Activated T-cell treated with anti-CD3 and anti-CD28 coated beads for 24 hours (primary cell): ENCODE results near the gene ABTB2.

Experiments used
- DNase-seq: peaks from one replicate; pipeline ENCODE4 v3.0.0-alpha.2; 2020; ENCODE audit warnings: low read depth

Gene ABTB2

GRCh38 chr11:34314936-34315335 is 42.9 kb downstream of the ABTB2 start:
- DNase-seq: no peak

- no peak for DNase-seq
Measured at GRCh38 chr11:34314176-34314575, 43.6 kb downstream of the ABTB2 start.

GRCh38 chr11:34313099-34313517 is 44.7 kb downstream of the ABTB2 start:
- no peak for DNase-seq

DNA sequence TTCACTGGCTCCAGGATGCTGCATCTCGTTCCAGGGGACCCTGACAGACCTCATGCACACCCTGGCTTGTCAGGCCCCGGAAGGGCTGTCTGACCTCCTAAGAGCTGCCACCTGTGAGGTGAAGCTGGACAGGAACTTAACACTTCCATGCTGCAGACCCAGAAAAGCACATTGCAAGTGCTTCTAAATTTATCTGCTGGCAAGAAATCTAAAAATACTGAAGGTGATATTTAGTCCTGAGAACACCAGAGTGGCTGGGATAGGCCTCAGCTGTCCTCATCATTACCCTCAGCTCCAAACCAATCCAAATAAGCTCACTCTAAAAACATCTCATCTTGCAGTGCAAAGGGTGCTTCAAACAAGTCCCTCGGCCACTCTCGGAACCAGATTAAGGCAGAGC is 46.7 kb downstream of the ABTB2 start:
- DNase-seq: no peak

DNA sequence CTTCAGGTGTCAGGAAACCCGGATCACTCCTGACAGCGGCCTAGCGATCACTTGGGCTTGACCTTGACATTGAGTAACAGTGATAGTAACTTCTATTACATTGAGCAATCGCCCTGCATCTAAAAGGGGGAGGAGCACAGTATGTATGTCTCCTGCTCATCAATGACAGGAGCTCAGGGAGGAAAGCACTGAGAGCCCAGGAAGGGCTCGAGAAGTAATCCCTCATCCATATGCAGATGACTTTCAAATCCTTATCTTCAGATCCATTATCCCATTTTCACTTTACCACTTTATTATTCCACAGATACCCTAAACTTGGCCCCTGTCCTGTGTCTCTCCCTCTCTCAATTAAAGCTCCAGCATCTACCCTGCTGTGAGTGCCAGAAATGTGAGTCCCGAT is 47.8 kb downstream of the ABTB2 start:
- DNase-seq: no peak

DNA sequence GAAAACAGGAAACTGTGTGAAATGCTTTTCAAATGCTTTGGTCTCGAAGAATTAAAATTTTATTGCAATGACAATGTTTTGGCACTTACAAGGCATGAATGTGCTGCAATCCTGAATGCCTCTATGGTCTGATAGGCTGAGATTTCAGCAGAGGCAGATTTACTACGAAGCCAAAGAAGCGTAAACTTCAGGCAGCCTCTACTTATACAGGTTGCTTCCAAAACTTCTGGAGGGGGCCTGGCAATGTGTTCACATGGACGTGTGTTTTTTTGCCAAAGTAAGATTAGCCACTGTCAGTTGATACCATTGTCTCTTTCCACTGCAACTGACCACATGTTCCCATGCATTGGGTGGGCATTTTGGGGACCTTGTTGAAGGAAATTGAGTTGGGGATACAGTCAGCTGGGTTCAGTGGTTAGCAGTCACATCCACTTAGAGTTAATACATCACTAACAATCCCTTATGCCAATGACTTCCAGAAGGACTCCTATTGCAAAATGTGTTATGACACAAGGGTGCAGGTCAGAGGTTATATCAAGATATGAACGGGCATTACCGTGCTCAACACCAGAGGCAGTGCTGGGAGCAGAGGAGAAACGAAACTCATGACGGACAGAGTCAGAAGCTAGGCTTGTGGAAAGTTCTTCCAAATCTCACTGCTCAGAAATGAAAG is 48.8 kb downstream of the ABTB2 start:
- no peak for DNase-seq

- DNase-seq: no peak
Measured at GRCh38 chr11:34308049-34308912, 49.5 kb downstream of the ABTB2 start.

DNA sequence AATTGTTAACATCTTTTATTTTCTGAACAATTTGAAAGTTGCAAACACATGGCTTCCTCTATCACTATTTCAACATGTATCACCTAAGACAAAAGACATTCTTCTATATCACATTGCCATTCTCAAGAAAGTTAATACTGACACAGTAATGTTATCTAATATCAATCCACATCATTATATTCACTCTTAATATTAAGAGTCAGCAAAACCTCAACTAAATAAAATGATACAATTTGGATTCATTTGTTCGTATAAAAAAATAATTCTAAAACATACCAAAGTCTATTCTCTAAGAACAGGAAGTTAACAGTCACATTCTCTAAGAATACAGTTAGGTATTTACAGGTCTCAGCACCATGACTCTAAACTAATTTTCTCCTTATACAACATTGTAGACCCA is 52.0 kb downstream of the ABTB2 start:
- DNase-seq: no peak

GRCh38 chr11:34305193-34305592 is 52.6 kb downstream of the ABTB2 start:
- DNase-seq: no peak

DNA sequence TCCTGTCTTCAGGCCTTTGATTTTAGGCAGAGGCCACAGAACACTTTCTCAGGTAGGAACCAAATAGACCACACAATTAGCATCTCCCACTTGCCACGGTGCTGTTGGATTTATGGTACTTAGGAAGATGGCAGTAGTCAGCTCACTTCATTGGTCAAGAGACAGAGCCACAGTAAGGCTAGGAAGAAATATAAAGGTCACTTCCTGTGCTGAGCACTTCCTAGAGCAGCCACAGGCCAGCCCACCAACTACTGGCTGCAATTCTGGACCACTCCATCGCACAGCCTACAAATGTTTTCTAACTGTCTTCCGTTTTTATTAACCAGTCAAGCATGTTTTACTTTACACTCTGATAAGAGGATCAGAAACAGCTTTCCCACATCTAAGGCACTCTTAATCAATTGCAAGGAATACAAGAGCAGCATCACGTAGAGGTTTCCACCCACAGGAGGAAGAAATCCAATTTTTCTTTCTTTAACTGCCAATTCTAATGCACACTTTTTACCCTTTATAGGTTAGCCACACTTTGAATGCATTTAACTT is 54.7 kb downstream of the ABTB2 start:
- DNase-seq: no peak

DNA sequence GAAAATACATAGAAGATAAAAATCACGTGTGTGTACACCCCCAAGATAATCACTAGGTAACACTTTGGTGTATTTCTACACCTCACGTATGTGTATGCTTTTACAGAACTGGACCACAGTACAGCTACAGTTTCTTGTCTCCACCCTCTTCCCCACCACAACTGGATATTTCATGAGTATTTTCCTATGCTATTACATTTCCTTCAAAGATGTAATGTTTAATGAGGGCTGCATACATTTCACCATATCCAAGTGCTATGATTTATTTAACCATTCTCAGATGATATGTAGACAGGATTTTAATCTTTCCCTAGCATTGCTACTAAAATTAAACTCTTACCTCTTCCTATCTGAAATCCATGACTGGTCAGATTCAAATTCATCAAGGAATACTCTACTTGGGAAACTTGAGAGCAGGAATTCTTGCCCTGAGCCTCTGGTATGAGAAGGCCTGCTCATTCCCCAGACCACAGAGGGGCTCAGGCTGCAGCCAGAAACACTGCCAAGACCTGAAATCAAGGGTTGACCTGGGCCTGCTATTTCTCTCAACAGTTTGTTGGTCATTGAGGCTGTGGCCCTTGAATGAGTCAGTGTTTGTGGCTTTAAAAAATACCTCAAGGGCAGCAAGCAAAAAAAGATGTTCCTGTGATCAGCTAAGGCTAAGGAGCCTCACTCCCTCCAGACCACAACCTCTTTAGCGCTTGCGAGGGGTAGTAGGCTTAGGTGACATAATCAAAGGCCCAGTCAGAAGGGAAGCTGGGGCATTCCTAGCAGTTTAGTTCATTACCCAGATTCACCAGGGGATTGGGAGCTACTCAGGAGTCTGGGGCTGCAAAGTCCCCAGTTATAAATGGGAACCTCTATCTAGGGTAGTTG is 55.5 kb downstream of the ABTB2 start:
- DNase-seq: no peak

- no peak for DNase-seq
Measured at GRCh38 chr11:34300926-34301295, 56.9 kb downstream of the ABTB2 start.

DNA sequence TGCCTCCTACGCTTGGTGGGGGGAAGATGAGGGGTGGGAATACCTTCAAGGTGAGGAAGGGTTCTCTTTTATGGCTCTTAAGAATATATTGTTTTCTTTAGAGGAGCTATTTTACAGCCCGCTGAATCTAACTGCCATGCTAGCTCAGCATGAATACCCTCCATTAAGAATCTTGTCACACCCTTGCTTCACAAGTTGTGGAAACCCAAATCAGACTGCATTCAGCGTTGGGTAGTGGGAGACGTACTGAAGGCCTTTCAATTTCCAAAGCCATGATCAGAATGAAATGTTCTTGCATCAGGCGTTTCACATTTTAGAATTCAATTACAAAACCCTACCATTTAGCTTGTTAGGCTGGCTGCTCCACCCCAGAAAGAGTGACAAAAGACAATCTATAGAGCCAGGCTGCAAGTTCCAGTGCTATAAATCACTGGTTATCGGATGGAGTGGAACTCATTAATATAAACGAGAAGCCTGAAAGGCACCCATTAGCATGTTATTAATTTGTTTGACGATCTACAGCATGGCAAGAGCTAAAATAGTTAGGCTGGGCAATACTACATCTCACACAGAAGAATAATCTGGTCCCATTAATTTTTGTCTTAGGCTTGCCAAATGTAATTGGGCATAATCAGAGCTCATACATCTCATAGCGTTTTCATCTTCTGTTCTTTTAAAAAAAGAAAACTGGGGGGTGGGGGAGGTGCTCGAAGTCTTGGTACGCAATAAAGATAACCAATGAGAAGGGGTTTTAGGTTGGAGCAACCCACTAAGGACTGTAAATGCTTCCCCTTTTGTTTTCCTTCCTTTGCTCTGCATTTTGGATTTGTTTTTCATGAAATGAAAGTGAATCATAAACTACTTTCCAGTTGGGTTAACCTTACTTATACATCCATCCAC is 57.5 kb downstream of the ABTB2 start:
- no peak for DNase-seq

GRCh38 chr11:34299284-34299972 is 58.4 kb downstream of the ABTB2 start:
- DNase-seq: no peak

GRCh38 chr11:34298871-34299270 is 58.9 kb downstream of the ABTB2 start:
- no peak for DNase-seq

DNA sequence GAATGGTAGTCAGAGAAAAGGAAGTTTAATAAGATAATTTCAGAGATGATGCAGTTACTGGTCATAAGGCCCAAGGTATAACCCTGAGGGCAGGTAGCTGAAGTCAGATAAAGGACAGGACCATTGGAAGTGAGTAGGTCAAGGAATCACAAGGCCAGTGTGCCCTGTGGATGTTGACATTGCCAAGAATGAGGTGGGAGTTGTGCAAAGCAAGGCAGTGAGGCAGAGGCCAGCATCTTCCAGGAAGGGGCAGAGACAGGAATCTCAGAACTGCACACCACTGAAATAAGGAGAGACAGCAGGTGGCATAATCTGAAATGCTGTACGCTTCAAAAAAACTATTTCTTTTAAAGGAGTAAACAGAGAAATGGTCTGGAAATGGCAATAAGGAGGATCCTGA is 61.4 kb downstream of the ABTB2 start:
- DNase-seq: no peak

GRCh38 chr11:34292546-34292945 is 65.3 kb downstream of the ABTB2 start:
- DNase-seq: no peak

DNA sequence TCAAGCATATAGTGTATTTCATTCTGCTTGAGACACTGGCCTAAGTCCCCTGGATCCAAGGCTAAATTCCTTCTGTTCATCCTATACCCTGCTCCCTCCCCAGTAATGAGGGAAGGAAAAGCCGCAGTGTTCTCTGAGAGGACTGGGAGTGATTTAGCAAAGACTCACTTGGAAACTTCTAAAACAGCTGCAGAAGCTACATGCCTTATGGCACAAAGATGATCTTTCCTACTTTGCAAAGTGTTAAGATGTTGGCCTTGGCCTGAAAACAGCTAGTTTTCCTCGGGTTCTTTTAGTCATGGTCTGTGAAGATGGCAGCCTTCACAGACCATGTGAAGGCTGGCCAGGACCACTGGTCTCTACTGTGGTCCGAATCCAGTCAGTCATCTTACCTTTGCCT is 65.7 kb downstream of the ABTB2 start:
- DNase-seq: no peak

- no peak for DNase-seq
Measured at GRCh38 chr11:34290926-34291325, 66.9 kb downstream of the ABTB2 start.

GRCh38 chr11:34288492-34288891 is 69.3 kb downstream of the ABTB2 start:
- DNase-seq: no peak
